Endothelial cell of umbilical vein (primary cell): ENCODE data around the gene GRM4.

Source experiments
- EZH2 ChIP-seq: IDR thresholded peaks from 2 replicates; pipeline ENCODE4 v1.6.1; 2012; ENCODE audit warnings: borderline replicate concordance, low read depth, mild to moderate bottlenecking, moderate library complexity, low read length, inconsistent platforms; ENCODE audit not compliant: severe bottlenecking
- FOS ChIP-seq: IDR thresholded peaks from 2 replicates; pipeline ENCODE4 v1.6.1; 2011; ENCODE audit warnings: mild to moderate bottlenecking, low read length, moderate library complexity, borderline replicate concordance; ENCODE audit not compliant: insufficient read depth
- JUN ChIP-seq: IDR thresholded peaks from 2 replicates; pipeline ENCODE4 v1.6.1; 2011; ENCODE audit warnings: borderline replicate concordance, low read depth; ENCODE audit not compliant: insufficient read length, insufficient read depth
- POLR2A ChIP-seq: IDR thresholded peaks from 2 replicates; pipeline ENCODE4 v1.6.1; 2012; ENCODE audit warnings: low read depth, mild to moderate bottlenecking, control low read depth, low read length
- POLR2AphosphoS5 ChIP-seq: IDR thresholded peaks from 2 replicates; pipeline ENCODE4 v1.6.1; 2012; ENCODE audit warnings: low read depth, mild to moderate bottlenecking, control low read depth, low read length, moderate library complexity; ENCODE audit not compliant: insufficient read depth
- TF ChIP-seq, protein P1 (sequence below), 2 donors: IDR thresholded peaks; 1 replicate in 1 of 2; 2 replicates in 1 of 2; pipeline ENCODE4 v1.5.1; 2011; ENCODE audit warnings: low read length in 2 of 2, mild to moderate bottlenecking in 2 of 2, moderate library complexity in 2 of 2, control low read depth in 1 of 2, inconsistent platforms in 1 of 2, low read depth in 1 of 2; ENCODE audit not compliant: insufficient read depth in 1 of 2; ENCODE audit errors: extremely low read depth in 1 of 2
- TF ChIP-seq, protein P2 (sequence below): IDR thresholded peaks from 2 replicates; pipeline ENCODE4 v1.6.1; 2011; ENCODE audit not compliant: insufficient read depth, insufficient read length

- TF ChIP-seq, protein P1, sequence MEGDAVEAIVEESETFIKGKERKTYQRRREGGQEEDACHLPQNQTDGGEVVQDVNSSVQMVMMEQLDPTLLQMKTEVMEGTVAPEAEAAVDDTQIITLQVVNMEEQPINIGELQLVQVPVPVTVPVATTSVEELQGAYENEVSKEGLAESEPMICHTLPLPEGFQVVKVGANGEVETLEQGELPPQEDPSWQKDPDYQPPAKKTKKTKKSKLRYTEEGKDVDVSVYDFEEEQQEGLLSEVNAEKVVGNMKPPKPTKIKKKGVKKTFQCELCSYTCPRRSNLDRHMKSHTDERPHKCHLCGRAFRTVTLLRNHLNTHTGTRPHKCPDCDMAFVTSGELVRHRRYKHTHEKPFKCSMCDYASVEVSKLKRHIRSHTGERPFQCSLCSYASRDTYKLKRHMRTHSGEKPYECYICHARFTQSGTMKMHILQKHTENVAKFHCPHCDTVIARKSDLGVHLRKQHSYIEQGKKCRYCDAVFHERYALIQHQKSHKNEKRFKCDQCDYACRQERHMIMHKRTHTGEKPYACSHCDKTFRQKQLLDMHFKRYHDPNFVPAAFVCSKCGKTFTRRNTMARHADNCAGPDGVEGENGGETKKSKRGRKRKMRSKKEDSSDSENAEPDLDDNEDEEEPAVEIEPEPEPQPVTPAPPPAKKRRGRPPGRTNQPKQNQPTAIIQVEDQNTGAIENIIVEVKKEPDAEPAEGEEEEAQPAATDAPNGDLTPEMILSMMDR (IDR thresholded peaks at IDR 0.05; ENCODE audit: extremely low read depth in 1 of 2, insufficient read depth in 1 of 2, low read depth in 1 of 2, low read length in 2 of 2) = no peak
- no peak for TF ChIP-seq EZH2
- TF ChIP-seq FOS = no peak
- TF ChIP-seq POLR2AphosphoS5 = no peak
- no peak for TF ChIP-seq POLR2A
- TF ChIP-seq, protein P2, sequence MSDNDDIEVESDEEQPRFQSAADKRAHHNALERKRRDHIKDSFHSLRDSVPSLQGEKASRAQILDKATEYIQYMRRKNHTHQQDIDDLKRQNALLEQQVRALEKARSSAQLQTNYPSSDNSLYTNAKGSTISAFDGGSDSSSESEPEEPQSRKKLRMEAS = no peak
- no peak for TF ChIP-seq JUN
These were observed 6.9 kb downstream of the GRM4 start for GRCh38 chr6:34138914-34139510.
